A549 (cell line): ENCODE results near the gene NOS2. TPM values are rescaled to one million over a fixed set of nuclear protein-coding genes. Genes with fewer than 3 reads are reported as not detected.
"Not testable (repeated sequence)": the region's sequence is repeated elsewhere in the genome, so short reads cannot be mapped to it uniquely, and the experiment has no call there.

Experiments used
- ATAC-seq, 2 experiments: fragments of 200-7000 bp in 1 of 2; fragments of >200 bp in 1 of 2; cut with Nextera tagmentation in 1 of 2; cut with Tn5 transposase in 1 of 2; 3 replicates each; pipeline versions ENCODE4 v1.8.0 to v1.9.1; 2018 to 2020; ENCODE audit warnings: mild to moderate bottlenecking in 1 of 2, moderate library complexity in 1 of 2
- CTCF ChIA-PET: fragments of 300-600 bp; sonication (Branson Sonifier 250); formaldehyde crosslinking; extraction: SDS; loops from one replicate; lab custom pipeline; 2021; ENCODE audit warnings: antibody characterized with exemption, inconsistent platforms; lab: Yijun Ruan, JAX
- POLR2A ChIA-PET: fragments of 350-600 bp; formaldehyde crosslinking; extraction: SDS; loops from one replicate; lab custom pipeline; 2021; ENCODE audit warnings: antibody characterized with exemption, inconsistent platforms; lab: Yijun Ruan, JAX
- DNase-seq, 2 experiments: peaks; one replicate each; pipeline versions ENCODE4 v3.0.0 to v3.0.0-alpha.2; 2011 to 2016; ENCODE audit warnings: low read depth in 1 of 2, low spot score in 1 of 2
- FAIRE-seq: peaks from 2 replicates; lab custom pipeline; 2011; peaks lifted over from hg19 to GRCh38; lab: Jason Lieb, UNC
- H3K27ac ChIP-seq, 2 experiments: fragments of >200 bp; sonication (Bioruptor Twin); formaldehyde crosslinking; 3 replicates each; pipeline ENCODE4 v1.5.1; 2016 to 2017
- H3K4me1 ChIP-seq: fragments of >200 bp; sonication (Bioruptor Twin); formaldehyde crosslinking; 3 replicates; pipeline ENCODE4 v1.6.1; 2016
- H3K4me2 ChIP-seq: fragments of >200 bp; sonication (Bioruptor Twin); formaldehyde crosslinking; 3 replicates; pipeline ENCODE4 v1.6.1; 2016
- H3K4me3 ChIP-seq: fragments of >200 bp; sonication (Bioruptor Twin); formaldehyde crosslinking; 3 replicates; pipeline ENCODE4 v1.5.1; 2016
- H3K9me3 ChIP-seq: fragments of >200 bp; sonication (Bioruptor Twin); formaldehyde crosslinking; 3 replicates; pipeline ENCODE4 v1.6.1; 2016
- ATOH8 ChIP-seq: fragments of 250-450 bp; sonication (Bioruptor Pico); IDR thresholded peaks from 2 replicates; pipeline ENCODE4 v1.5.0; 2020; ENCODE audit warnings: low read depth, mild to moderate bottlenecking, moderate library complexity
- CBX8 ChIP-seq: fragments of 200-600 bp; sonication (generic); IDR thresholded peaks from 2 replicates; pipeline ENCODE4 v1.6.1; 2016
- CHD4 ChIP-seq: fragments of 200-600 bp; sonication (generic); IDR thresholded peaks from 2 replicates; pipeline ENCODE4 v1.6.1; 2016; ENCODE audit warnings: antibody characterized with exemption, mild to moderate bottlenecking, borderline replicate concordance
- E2F6 ChIP-seq: IDR thresholded peaks from 2 replicates; pipeline ENCODE4 v1.6.1; 2012; ENCODE audit warnings: low read depth, borderline replicate concordance
- EP300 ChIP-seq, 2 experiments: fragments of >200 bp; sonication (Bioruptor Twin); formaldehyde crosslinking; IDR thresholded peaks; 2 replicates in 1 of 2; 3 replicates in 1 of 2; pipeline ENCODE4 v1.6.1; 2016 to 2017
- GATA3 ChIP-seq: IDR thresholded peaks from 2 replicates; pipeline ENCODE4 v1.6.1; 2012; ENCODE audit warnings: borderline replicate concordance
- HEYL ChIP-seq: fragments of 250-450 bp; sonication (Bioruptor Pico); IDR thresholded peaks from 2 replicates; pipeline ENCODE4 v1.8.0; 2021; ENCODE audit warnings: mild to moderate bottlenecking, moderate library complexity
- HMGXB4 ChIP-seq: fragments of 250-450 bp; sonication (Bioruptor Pico); IDR thresholded peaks from 2 replicates; pipeline ENCODE4 v1.5.0; 2021; ENCODE audit warnings: mild to moderate bottlenecking, moderate library complexity, borderline replicate concordance
- KDM5A ChIP-seq: fragments of 200-600 bp; sonication (generic); IDR thresholded peaks from 2 replicates; pipeline ENCODE4 v1.6.1; 2016; ENCODE audit warnings: antibody characterized with exemption, mild to moderate bottlenecking
- MAFK ChIP-seq: fragments of 450-650 bp; IDR thresholded peaks from 2 replicates; pipeline ENCODE4 v1.6.1; 2014; ENCODE audit not compliant: partially characterized antibody
- NFE2L2 ChIP-seq: fragments of 150-350 bp; conservative IDR thresholded peaks from 2 replicates; pipeline ENCODE4 v1.6.1; 2014; ENCODE audit warnings: low read length
- NR3C1 ChIP-seq: fragments of >200 bp; sonication (Bioruptor Twin); formaldehyde crosslinking; IDR thresholded peaks from 3 replicates; pipeline ENCODE4 v1.6.1; 2017
- PHF8 ChIP-seq: fragments of 200-600 bp; sonication (generic); IDR thresholded peaks from 2 replicates; pipeline ENCODE4 v1.6.1; 2016; ENCODE audit warnings: low read depth, mild to moderate bottlenecking, antibody characterized with exemption, moderate library complexity, borderline replicate concordance
- RAD21 ChIP-seq, 2 experiments: fragments of >200 bp in 1 of 2; sonication (Bioruptor Twin) in 1 of 2; formaldehyde crosslinking in 1 of 2; IDR thresholded peaks in 1 of 2; conservative IDR thresholded peaks in 1 of 2; 2 replicates in 1 of 2; 3 replicates in 1 of 2; pipeline ENCODE4 v1.6.1; 2012 to 2018; ENCODE audit warnings: inconsistent platforms in 1 of 2
- RNF2 ChIP-seq: fragments of 200-600 bp; sonication (generic); IDR thresholded peaks from 2 replicates; pipeline ENCODE4 v1.6.1; 2016; ENCODE audit warnings: low read depth, mild to moderate bottlenecking, antibody characterized with exemption, moderate library complexity, borderline replicate concordance
- ZC3H11A ChIP-seq: fragments of 450-650 bp; IDR thresholded peaks from 2 replicates; pipeline ENCODE4 v1.6.1; 2014; ENCODE audit warnings: antibody characterized with exemption, mild to moderate bottlenecking
- ZNF302 ChIP-seq: fragments of 250-450 bp; sonication (Bioruptor Pico); IDR thresholded peaks from 2 replicates; pipeline ENCODE4 v1.9.0; 2021; ENCODE audit warnings: inconsistent platforms, mild to moderate bottlenecking, moderate library complexity
- WGBS: methylation state at CpG from one replicate; pipeline ENCODE4 v1.1.6; 2017; ENCODE audit errors: missing lambda C conversion rate; 5-methylcytosine and 5-hydroxymethylcytosine counted together
- polyA plus RNA-seq, 4 experiments: library from polyadenylated mRNA; depleted of rRNA in 3 of 4; stranded (reverse); fragments of >200 nt; fragmentation: RNase III in 1 of 4; extraction: RNeasy Plus Mini Kit Qiagen cat#74134 plus additional on column Dnase treatment in 1 of 4; gene quantifications; 2 replicates in 3 of 4; 3 replicates in 1 of 4; pipeline ENCODE4 v1.2.3, GENCODE V29; 2011 to 2017

Gene NOS2
- polyA plus RNA-seq, 2 of the 4 experiments (the other 2 are of a cell fraction): 0.08 to 0.17 TPM

GRCh38 chr17:27754549-27754948 lies 45.8 kb downstream of the NOS2 start:
- DNase-seq: no peak
- CTCF ChIA-PET: interaction anchor here (1.1 to 15.9 kb wide), 7 partner anchors 13 to 151 kb away, joined by 3 to 500 read pairs (median 5); no protein-coding TSS in a partner anchor
- no peak for ATAC-seq
- Histone ChIP-seq H3K4me1 (no peaks in the 10 kb centered on the region), H3K9me3 (no peaks in the 10 kb centered on the region), H3K4me2 (no peak overlapping the region), H3K27ac (no peak overlapping the region), H3K4me3 (no peak overlapping the region)
- POLR2A ChIA-PET: no interaction called here
- WGBS: 74% methylated on average over 8 of the region's 8 CpGs
- TF ChIP-seq PHF8 (no peak), GATA3 (no peak), ATOH8 (CRISPR knock-in tag) (no peak), CBX8 (no peak), CHD4 (no peak), MAFK (no peak), EP300 (IDR thresholded peaks at IDR 0.05) (no peak), NFE2L2 (no peak), ZNF302 (CRISPR knock-in tag) (no peak), HMGXB4 (CRISPR knock-in tag) (no peak), RNF2 (no peak), HEYL (no peak), RAD21 (conservative IDR thresholded peaks at IDR 0.05 in 1 of 2, IDR thresholded peaks at IDR 0.05 in 1 of 2) (no peak), E2F6 (no peak), KDM5A (no peak), NR3C1 (no peak), ZC3H11A (no peak)
- no peak for FAIRE-seq

- CTCF ChIA-PET: interaction anchor here (1.3 to 15.9 kb wide), 5 partner anchors 12 to 150 kb away, joined by 3 to 500 read pairs (median 6); no protein-coding TSS in a partner anchor
These were observed 46.6 kb downstream of the NOS2 start for GRCh38 chr17:27753726-27754125.

GRCh38 chr17:27752831-27753619 lies 47.3 kb downstream of the NOS2 start:
- H3K4me1 ChIP-seq, POLR2A ChIA-PET, H3K4me3 ChIP-seq, H3K4me2 ChIP-seq, H3K27ac ChIP-seq, DNase-seq, H3K9me3 ChIP-seq: not testable (repeated sequence)
- 40% methylated on average over 9 of the region's 19 CpGs for WGBS
- peak; percentile 73 for FAIRE-seq
- CTCF ChIA-PET: interaction anchor here (1.3 to 15.9 kb wide), 3 partner anchors 96 to 139 kb away, joined by 3 to 500 read pairs (median 427); no protein-coding TSS in a partner anchor
- peak; percentile 35 to 70; a peak in 4 of 6 replicates for ATAC-seq

More at GRCh38 chr17:27753726-27754125, 46.6 kb downstream of the NOS2 start:
- FAIRE-seq, H3K4me2 ChIP-seq, POLR2A ChIA-PET, ATAC-seq, H3K4me3 ChIP-seq, H3K27ac ChIP-seq, H3K4me1 ChIP-seq, DNase-seq, H3K9me3 ChIP-seq: not testable (repeated sequence)
- 63% methylated on average over 13 of the region's 13 CpGs for WGBS
